ENCODE results near the gene CISD2.
"Not testable (repeated sequence)": the region's sequence is repeated elsewhere in the genome, so short reads cannot be mapped to it uniquely, and the experiment has no call there.

Gene CISD2

GRCh38 chr4:102878901-102879300 lies 10.1 kb downstream of the CISD2 start:
- Histone ChIP-seq H3K27ac (ENCODE audit: low read depth, low read length) (no peak overlapping the region), H3K9me3 (ENCODE audit: control insufficient read depth, insufficient read depth, low read length) (peaks cover 35% of the 10 kb centered on the region), H3F3A (ENCODE audit: control insufficient read depth, insufficient read depth) (no peaks in the 10 kb centered on the region; the same call in 1 of the 2 replicates), H3K27me3 (ENCODE audit: control insufficient read depth, low read length) (no peaks in the 10 kb centered on the region), H3K4me3 (ENCODE audit: low read length) (no peak overlapping the region), H3K36me3 (ENCODE audit: control insufficient read depth, low read length) (peaks cover 49% of the 10 kb centered on the region), H3K4me2 (ENCODE audit: low read length) (no peak overlapping the region), H3K9me2 (replicated peaks; ENCODE audit: control insufficient read depth, low read length) (no peaks in the 10 kb centered on the region), H3K79me2 (ENCODE audit: control insufficient read depth, low read length) (peaks cover 58% of the 10 kb centered on the region), H3K4me1 (ENCODE audit: control insufficient read depth, low read length) (no peaks in the 10 kb centered on the region), H4K20me1 (ENCODE audit: control insufficient read depth, insufficient read depth, low read depth, low read length) (no peaks in the 10 kb centered on the region)
- no peak for TF ChIP-seq CTCF (IDR thresholded peaks at IDR 0.05; ENCODE audit: low read depth, low read length, poor library complexity, severe bottlenecking)

- no peak overlapping the region for H3K4me3 ChIP-seq (ENCODE audit: low read length)
- peaks cover 44% of the 10 kb centered on the region for H3K79me2 ChIP-seq (ENCODE audit: control insufficient read depth, low read length)
- H3K27me3 ChIP-seq (ENCODE audit: control insufficient read depth, low read length) = no peaks in the 10 kb centered on the region
- H3K4me1 ChIP-seq (ENCODE audit: control insufficient read depth, low read length) = no peaks in the 10 kb centered on the region
- peaks cover 14% of the 10 kb centered on the region for H3K9me3 ChIP-seq (ENCODE audit: control insufficient read depth, insufficient read depth, low read length)
- H3K36me3 ChIP-seq (ENCODE audit: control insufficient read depth, low read length) = peaks cover 34% of the 10 kb centered on the region
- H3K9me2 ChIP-seq (replicated peaks; ENCODE audit: control insufficient read depth, low read length) = no peaks in the 10 kb centered on the region
- no peak overlapping the region for H3K27ac ChIP-seq (ENCODE audit: low read depth, low read length)
- no peaks in the 10 kb centered on the region for H4K20me1 ChIP-seq (ENCODE audit: control insufficient read depth, insufficient read depth, low read depth, low read length)
- H3K4me2 ChIP-seq (ENCODE audit: low read length) = no peak overlapping the region
- TF ChIP-seq CTCF (IDR thresholded peaks at IDR 0.05; ENCODE audit: low read depth, low read length, poor library complexity, severe bottlenecking) (no peak), EZH2phosphoT487 (IDR thresholded peaks at IDR 0.05; ENCODE audit: borderline replicate concordance, low read length) (no peak)
- H3F3A ChIP-seq (ENCODE audit: control insufficient read depth, insufficient read depth) = no peaks in the 10 kb centered on the region; the same call in 1 of the 2 replicates
These were observed 12.6 kb downstream of the CISD2 start for GRCh38 chr4:102881343-102881742.

GRCh38 chr4:102883278-102883677 lies 14.5 kb downstream of the CISD2 start:
- no peaks in the 10 kb centered on the region for H3K9me3 ChIP-seq (ENCODE audit: control insufficient read depth, insufficient read depth, low read length)
- H3K4me2 ChIP-seq (ENCODE audit: low read length) = no peak overlapping the region
- H3K4me3 ChIP-seq (ENCODE audit: low read length) = no peak overlapping the region
- no peak for TF ChIP-seq EZH2phosphoT487 (IDR thresholded peaks at IDR 0.05; ENCODE audit: borderline replicate concordance, low read length)
- TF ChIP-seq CTCF (IDR thresholded peaks at IDR 0.05; ENCODE audit: low read depth, low read length, poor library complexity, severe bottlenecking) = no peak
- no peaks in the 10 kb centered on the region for H3K4me1 ChIP-seq (ENCODE audit: control insufficient read depth, low read length)
- H3F3A ChIP-seq (ENCODE audit: control insufficient read depth, insufficient read depth) = no peaks in the 10 kb centered on the region; the same call in 1 of the 2 replicates
- no peaks in the 10 kb centered on the region for H4K20me1 ChIP-seq (ENCODE audit: control insufficient read depth, insufficient read depth, low read depth, low read length)
- H3K27ac ChIP-seq (ENCODE audit: low read depth, low read length) = no peak overlapping the region
- peaks cover 32% of the 10 kb centered on the region for H3K79me2 ChIP-seq (ENCODE audit: control insufficient read depth, low read length)
- H3K27me3 ChIP-seq (ENCODE audit: control insufficient read depth, low read length) = no peaks in the 10 kb centered on the region
- H3K36me3 ChIP-seq (ENCODE audit: control insufficient read depth, low read length) = peaks cover 18% of the 10 kb centered on the region
- no peaks in the 10 kb centered on the region for H3K9me2 ChIP-seq (replicated peaks; ENCODE audit: control insufficient read depth, low read length)

GRCh38 chr4:102888570-102888969 lies 19.8 kb downstream of the CISD2 start:
- H3K27me3 ChIP-seq (ENCODE audit: control insufficient read depth, low read length); H4K20me1 ChIP-seq (ENCODE audit: control insufficient read depth, insufficient read depth, low read depth, low read length); H3K9me2 ChIP-seq (replicated peaks; ENCODE audit: control insufficient read depth, low read length); H3F3A ChIP-seq (ENCODE audit: control insufficient read depth, insufficient read depth); H3K27ac ChIP-seq (ENCODE audit: low read depth, low read length); H3K4me3 ChIP-seq (ENCODE audit: low read length); H3K4me1 ChIP-seq (ENCODE audit: control insufficient read depth, low read length); H3K9me3 ChIP-seq (ENCODE audit: control insufficient read depth, insufficient read depth, low read length); H3K4me2 ChIP-seq (ENCODE audit: low read length): not testable (repeated sequence)
- Histone ChIP-seq H3K36me3 (ENCODE audit: control insufficient read depth, low read length) (peaks cover 11% of the 10 kb centered on the region), H3K79me2 (ENCODE audit: control insufficient read depth, low read length) (peaks cover 13% of the 10 kb centered on the region)

GRCh38 chr4:102889866-102890265 lies 21.1 kb downstream of the CISD2 start:
- not testable (repeated sequence) for H3K9me3 ChIP-seq (ENCODE audit: control insufficient read depth, insufficient read depth, low read length); H3K4me1 ChIP-seq (ENCODE audit: control insufficient read depth, low read length); H3K4me2 ChIP-seq (ENCODE audit: low read length); H4K20me1 ChIP-seq (ENCODE audit: control insufficient read depth, insufficient read depth, low read depth, low read length); H3K9me2 ChIP-seq (replicated peaks; ENCODE audit: control insufficient read depth, low read length); H3K79me2 ChIP-seq (ENCODE audit: control insufficient read depth, low read length); H3F3A ChIP-seq (ENCODE audit: control insufficient read depth, insufficient read depth); H3K27ac ChIP-seq (ENCODE audit: low read depth, low read length); H3K27me3 ChIP-seq (ENCODE audit: control insufficient read depth, low read length); H3K4me3 ChIP-seq (ENCODE audit: low read length); H3K36me3 ChIP-seq (ENCODE audit: control insufficient read depth, low read length)

- H3K4me1 ChIP-seq (ENCODE audit: control insufficient read depth, low read length); H3K27me3 ChIP-seq (ENCODE audit: control insufficient read depth, low read length); H3K36me3 ChIP-seq (ENCODE audit: control insufficient read depth, low read length); H3K9me3 ChIP-seq (ENCODE audit: control insufficient read depth, insufficient read depth, low read length); H3K27ac ChIP-seq (ENCODE audit: low read depth, low read length); H3K79me2 ChIP-seq (ENCODE audit: control insufficient read depth, low read length); H3K9me2 ChIP-seq (replicated peaks; ENCODE audit: control insufficient read depth, low read length); H3K4me3 ChIP-seq (ENCODE audit: low read length); H3K4me2 ChIP-seq (ENCODE audit: low read length); H3F3A ChIP-seq (ENCODE audit: control insufficient read depth, insufficient read depth); H4K20me1 ChIP-seq (ENCODE audit: control insufficient read depth, insufficient read depth, low read depth, low read length): not testable (repeated sequence)
These were observed 27.8 kb downstream of the CISD2 start for GRCh38 chr4:102896547-102896946.

All from DOHH2 (cell line).